T-helper 1 cell treated with Interleukin-12 subunit alpha and Interleukin-12 subunit beta and Interleukin-4 antibody, amounts not matched to agents 30 μg/mL and 1 μg/mL, for 36 hours (primary cell): Measurements from ENCODE around the gene DLK1.

Source experiments
- H3K27ac Mint-ChIP-seq: one replicate; pipeline ENCODE4 v1.8.0; 2021; ENCODE audit warnings: mild to moderate bottlenecking, mixed read lengths
- H3K27me3 Mint-ChIP-seq: one replicate; pipeline ENCODE4 v1.8.0; 2021; ENCODE audit warnings: low read depth, mixed read lengths
- H3K36me3 Mint-ChIP-seq: one replicate; pipeline ENCODE4 v1.8.0; 2021; ENCODE audit warnings: low read depth, mixed read lengths
- H3K4me1 Mint-ChIP-seq: one replicate; pipeline ENCODE4 v1.8.0; 2021; ENCODE audit warnings: low read depth, mixed read lengths
- H3K4me3 Mint-ChIP-seq: one replicate; pipeline ENCODE4 v1.8.0; 2021; ENCODE audit warnings: mild to moderate bottlenecking, moderate library complexity, mixed read lengths
- H3K9me3 Mint-ChIP-seq: one replicate; pipeline ENCODE4 v1.8.0; 2021; ENCODE audit warnings: mixed read lengths

DLK1 gene

DNA sequence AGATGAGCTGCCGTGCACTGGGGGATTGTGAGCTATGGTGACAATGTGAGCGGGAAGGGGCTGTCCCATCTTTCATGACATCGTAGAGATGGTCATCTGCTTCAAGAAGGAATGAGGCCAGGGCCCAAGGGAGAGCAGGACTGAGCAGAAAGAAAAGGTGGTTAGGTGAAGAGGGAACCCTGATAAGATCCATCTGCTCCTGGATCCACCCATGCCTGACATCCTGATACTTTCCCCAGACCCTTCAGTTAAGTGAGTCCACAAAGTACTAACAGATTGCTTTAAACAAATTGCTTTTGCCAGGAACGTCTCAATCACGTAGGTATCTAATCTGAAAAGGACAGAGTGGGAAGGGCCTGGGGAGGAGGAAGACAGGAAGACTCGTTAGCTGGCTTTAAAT is 25.4 kb upstream of the DLK1 start:
- Mint-ChIP-seq H3K4me1 (no peaks in the 10 kb centered on the region), H3K27me3 (peaks cover 3% of the 10 kb centered on the region), H3K9me3 (no peaks in the 10 kb centered on the region), H3K27ac (no peak overlapping the region), H3K4me3 (no peak overlapping the region), H3K36me3 (no peaks in the 10 kb centered on the region)

DNA sequence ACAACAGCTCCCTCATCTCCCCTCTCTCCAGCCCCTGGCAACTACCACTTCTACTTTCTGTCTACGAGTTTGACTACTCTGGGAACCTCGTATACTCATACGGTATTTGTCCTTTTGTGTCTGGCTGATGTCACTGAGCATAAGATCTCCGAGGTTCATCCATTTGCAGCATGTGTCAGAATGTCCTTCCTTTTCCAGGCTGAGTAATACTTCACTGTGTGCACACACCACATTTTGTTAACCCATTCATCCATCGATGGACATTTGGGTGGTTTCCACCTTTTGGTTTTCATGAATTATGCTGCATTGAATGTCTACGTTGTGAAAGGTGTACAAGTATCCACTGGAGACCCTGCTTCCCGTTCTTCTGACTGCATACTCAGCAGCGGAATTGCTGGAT is 24.1 kb upstream of the DLK1 start:
- Mint-ChIP-seq H3K36me3 (no peaks in the 10 kb centered on the region), H3K4me1 (no peaks in the 10 kb centered on the region), H3K9me3 (no peaks in the 10 kb centered on the region), H3K4me3 (no peak overlapping the region), H3K27me3 (peaks cover 3% of the 10 kb centered on the region), H3K27ac (no peak overlapping the region)

DNA sequence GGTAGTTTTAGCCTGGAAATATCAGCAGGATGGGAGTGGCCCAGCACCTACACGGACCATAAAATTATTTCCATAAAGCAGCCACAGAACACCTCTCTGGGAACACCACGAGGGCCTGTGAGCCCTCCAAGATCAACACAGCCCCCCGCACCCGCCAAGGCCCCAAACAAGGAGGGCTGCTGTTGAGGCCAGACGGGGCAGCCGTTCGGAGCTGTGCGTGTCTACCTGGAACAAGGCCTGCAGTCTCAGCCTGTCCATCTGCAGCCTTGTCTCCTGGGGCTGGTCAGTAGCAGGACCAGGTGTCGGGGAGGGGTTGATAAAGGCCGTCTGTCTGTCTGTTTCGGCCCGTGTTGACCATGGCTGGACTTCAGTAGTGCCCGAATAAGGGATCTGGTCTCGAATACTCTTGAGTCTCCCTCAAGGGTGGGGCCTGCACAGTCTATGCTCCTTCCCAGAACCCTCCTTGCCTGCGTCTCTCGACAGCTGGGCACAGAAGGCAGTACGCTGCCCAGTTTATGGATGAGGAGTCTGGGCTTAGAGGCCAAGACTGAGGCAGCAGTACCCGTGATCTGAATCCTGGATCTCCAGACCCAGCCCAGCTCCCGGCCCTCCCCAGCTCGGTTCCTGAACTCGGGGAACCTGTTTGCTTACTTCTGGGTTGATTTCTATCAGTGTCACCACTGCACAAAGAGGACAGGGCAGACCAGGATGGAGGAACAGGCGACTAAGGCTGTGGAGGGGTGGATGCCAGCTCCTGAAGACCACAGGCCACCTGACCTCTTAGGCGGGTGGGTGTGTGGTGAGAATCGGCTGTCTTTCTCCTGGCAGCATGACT is 23.1 kb upstream of the DLK1 start:
- Mint-ChIP-seq H3K4me3 (no peak overlapping the region), H3K27ac (no peak overlapping the region)

GRCh38 chr14:100706200-100706599 is 20.5 kb upstream of the DLK1 start:
- H3K4me3 Mint-ChIP-seq = no peak overlapping the region
- peaks cover 10% of the 10 kb centered on the region for H3K27me3 Mint-ChIP-seq
- H3K9me3 Mint-ChIP-seq = no peaks in the 10 kb centered on the region
- H3K36me3 Mint-ChIP-seq = no peaks in the 10 kb centered on the region
- H3K27ac Mint-ChIP-seq = no peak overlapping the region
- H3K4me1 Mint-ChIP-seq = no peaks in the 10 kb centered on the region

More for the DNA sequence above, 23.1 kb upstream of the DLK1 start:
- Mint-ChIP-seq H3K9me3 (no peaks in the 10 kb centered on the region), H3K27me3 (peaks cover 3% of the 10 kb centered on the region), H3K36me3 (no peaks in the 10 kb centered on the region), H3K4me1 (no peaks in the 10 kb centered on the region)

- Mint-ChIP-seq H3K9me3 (no peaks in the 10 kb centered on the region), H3K27me3 (peaks cover 10% of the 10 kb centered on the region), H3K27ac (no peak overlapping the region)
These were observed 19.8 kb upstream of the DLK1 start for GRCh38 chr14:100706860-100707259.

GRCh38 chr14:100708425-100709288 is 18.0 kb upstream of the DLK1 start:
- H3K27ac Mint-ChIP-seq = no peak overlapping the region
- H3K4me3 Mint-ChIP-seq = no peak overlapping the region
- peaks cover 13% of the 10 kb centered on the region for H3K27me3 Mint-ChIP-seq
- no peaks in the 10 kb centered on the region for H3K9me3 Mint-ChIP-seq
- H3K4me1 Mint-ChIP-seq = no peaks in the 10 kb centered on the region
- no peaks in the 10 kb centered on the region for H3K36me3 Mint-ChIP-seq

More at GRCh38 chr14:100706860-100707259, 19.8 kb upstream of the DLK1 start:
- H3K36me3 Mint-ChIP-seq = no peaks in the 10 kb centered on the region
- H3K4me3 Mint-ChIP-seq = no peak overlapping the region
- no peaks in the 10 kb centered on the region for H3K4me1 Mint-ChIP-seq

DNA sequence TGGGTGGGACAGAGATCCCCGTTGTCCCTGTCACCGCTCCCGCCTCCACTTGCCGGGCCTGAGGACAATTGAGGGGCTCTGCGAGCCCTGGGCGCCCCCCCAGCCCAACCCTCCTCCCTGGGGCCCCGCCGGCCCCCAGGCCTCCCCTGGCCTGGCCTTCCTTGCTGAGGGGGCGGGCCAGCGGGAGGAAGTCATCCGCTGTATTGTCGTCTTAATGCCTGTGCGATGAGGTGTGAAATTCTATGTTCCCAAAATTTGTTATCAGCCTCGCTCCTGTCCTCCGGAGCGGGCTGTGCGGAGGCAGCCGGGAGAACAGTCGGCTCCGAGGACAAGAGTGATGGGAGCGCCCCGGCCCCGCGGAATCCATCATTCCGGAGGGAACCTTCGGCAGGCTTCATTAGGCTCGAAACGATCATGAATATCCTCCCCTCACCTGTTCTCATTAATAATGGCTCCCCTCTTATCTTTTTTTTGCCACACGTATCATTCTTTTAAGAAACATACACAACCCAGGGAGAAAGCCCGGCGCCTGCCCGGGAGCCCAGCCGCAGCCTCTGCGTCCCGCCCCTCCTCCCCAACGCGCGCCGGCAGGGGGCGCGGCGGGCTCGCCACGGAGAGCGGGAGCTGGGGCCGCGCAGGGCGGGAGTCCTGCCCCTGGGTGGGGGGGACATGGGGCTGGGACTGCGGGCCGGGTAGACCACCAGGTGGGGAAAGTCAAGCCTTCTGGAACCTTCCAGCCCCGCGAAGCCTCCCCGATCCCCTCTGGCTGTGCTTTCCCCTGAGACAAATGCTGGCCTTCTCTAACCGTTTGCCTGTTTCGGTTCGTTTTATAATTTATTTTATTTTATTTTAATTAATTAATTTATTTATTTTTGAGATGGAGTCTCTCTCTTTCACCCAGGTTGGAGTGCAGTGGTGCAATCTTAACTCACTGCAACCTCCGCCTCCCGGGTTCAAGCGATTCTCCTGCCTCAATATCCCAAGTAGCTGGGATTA is 17.1 kb upstream of the DLK1 start:
- no peaks in the 10 kb centered on the region for H3K4me1 Mint-ChIP-seq
- no peak overlapping the region for H3K4me3 Mint-ChIP-seq
- no peaks in the 10 kb centered on the region for H3K36me3 Mint-ChIP-seq
- peaks cover 13% of the 10 kb centered on the region for H3K27me3 Mint-ChIP-seq
- no peaks in the 10 kb centered on the region for H3K9me3 Mint-ChIP-seq
- H3K27ac Mint-ChIP-seq = no peak overlapping the region

GRCh38 chr14:100710391-100710790 is 16.3 kb upstream of the DLK1 start:
- H3K36me3 Mint-ChIP-seq = no peaks in the 10 kb centered on the region
- H3K4me1 Mint-ChIP-seq = no peaks in the 10 kb centered on the region
- no peaks in the 10 kb centered on the region for H3K9me3 Mint-ChIP-seq
- H3K4me3 Mint-ChIP-seq = no peak overlapping the region
- H3K27ac Mint-ChIP-seq = no peak overlapping the region
- peaks cover 13% of the 10 kb centered on the region for H3K27me3 Mint-ChIP-seq

GRCh38 chr14:100710826-100711462 is 15.7 kb upstream of the DLK1 start:
- no peaks in the 10 kb centered on the region for H3K4me1 Mint-ChIP-seq
- no peaks in the 10 kb centered on the region for H3K36me3 Mint-ChIP-seq
- H3K27me3 Mint-ChIP-seq = peaks cover 13% of the 10 kb centered on the region
- no peak overlapping the region for H3K27ac Mint-ChIP-seq
- no peaks in the 10 kb centered on the region for H3K9me3 Mint-ChIP-seq
- H3K4me3 Mint-ChIP-seq = no peak overlapping the region

DNA sequence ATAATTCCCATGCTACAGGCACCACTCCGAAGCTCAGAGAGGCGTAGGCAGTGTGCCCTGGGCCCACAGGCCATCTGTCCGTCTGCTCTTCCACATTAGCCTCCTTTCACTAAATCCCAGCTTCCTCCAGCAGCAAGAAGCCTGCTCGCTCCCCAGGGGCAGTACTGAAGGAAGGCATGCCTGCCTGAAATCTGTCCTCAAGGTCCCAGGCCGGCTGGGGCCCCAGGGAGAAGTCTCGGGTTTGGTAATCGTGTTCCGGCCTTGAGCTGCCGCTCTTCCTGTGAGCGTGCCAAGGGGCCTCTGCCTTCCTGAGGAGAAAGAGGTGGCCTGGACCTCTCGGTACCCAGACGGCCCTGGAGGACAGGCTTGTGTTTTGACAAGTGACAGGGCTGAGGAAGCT is 15.2 kb upstream of the DLK1 start:
- Mint-ChIP-seq H3K27ac (no peak overlapping the region), H3K27me3 (peaks cover 13% of the 10 kb centered on the region), H3K4me1 (no peaks in the 10 kb centered on the region), H3K9me3 (no peaks in the 10 kb centered on the region), H3K36me3 (no peaks in the 10 kb centered on the region), H3K4me3 (no peak overlapping the region)

DNA sequence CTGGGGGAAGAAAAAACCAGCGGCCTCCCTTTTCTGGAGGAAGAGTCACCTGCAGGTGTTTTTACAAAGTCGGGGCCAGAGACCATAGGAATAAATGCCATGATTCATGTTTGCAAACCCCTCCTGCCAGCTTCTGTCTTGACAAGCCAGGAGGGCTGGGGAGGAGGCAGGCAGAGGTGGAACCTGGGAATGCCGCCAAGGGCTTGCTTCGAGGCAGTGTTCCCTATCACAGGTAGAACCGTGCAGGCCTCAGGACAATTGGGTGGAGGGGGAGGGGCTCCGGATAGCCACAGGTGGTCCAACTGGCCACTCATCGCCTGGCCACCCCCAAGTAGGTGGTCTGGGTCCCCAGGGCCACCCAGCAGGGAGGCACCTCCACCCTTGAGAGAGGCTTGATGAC is 14.2 kb upstream of the DLK1 start:
- Mint-ChIP-seq H3K4me3 (no peak overlapping the region), H3K27me3 (peaks cover 13% of the 10 kb centered on the region), H3K27ac (no peak overlapping the region), H3K9me3 (no peaks in the 10 kb centered on the region), H3K36me3 (no peaks in the 10 kb centered on the region), H3K4me1 (no peaks in the 10 kb centered on the region)

DNA sequence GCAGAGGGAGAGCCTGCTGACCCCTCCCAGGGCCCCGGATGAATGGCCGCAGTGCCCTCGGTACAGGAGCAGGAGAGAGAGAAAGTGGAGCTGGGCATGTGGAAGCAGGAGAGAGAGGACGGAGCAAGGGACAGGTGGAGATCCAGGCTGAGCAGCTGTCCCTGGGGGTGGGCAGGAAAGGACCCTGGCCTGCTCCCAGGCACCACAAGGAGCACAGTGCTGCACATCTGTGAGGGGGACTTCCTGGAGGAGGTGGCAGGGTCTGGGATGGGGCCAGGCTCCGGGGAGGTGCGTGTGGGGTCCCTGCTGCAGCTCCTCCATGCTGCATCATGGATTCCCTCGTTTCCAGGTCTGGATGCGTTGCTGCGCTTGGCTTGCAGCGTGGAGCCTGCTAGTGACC is 13.0 kb upstream of the DLK1 start:
- Mint-ChIP-seq H3K4me1 (no peaks in the 10 kb centered on the region), H3K4me3 (no peak overlapping the region), H3K27me3 (peaks cover 16% of the 10 kb centered on the region)

GRCh38 chr14:100714258-100714892 is 12.3 kb upstream of the DLK1 start:
- no peaks in the 10 kb centered on the region for H3K36me3 Mint-ChIP-seq
- no peaks in the 10 kb centered on the region for H3K9me3 Mint-ChIP-seq
- H3K4me1 Mint-ChIP-seq = no peaks in the 10 kb centered on the region
- H3K27ac Mint-ChIP-seq = no peak overlapping the region
- peaks cover 15% of the 10 kb centered on the region for H3K27me3 Mint-ChIP-seq
- no peak overlapping the region for H3K4me3 Mint-ChIP-seq

More for the DNA sequence above, 13.0 kb upstream of the DLK1 start:
- Mint-ChIP-seq H3K27ac (no peak overlapping the region), H3K9me3 (no peaks in the 10 kb centered on the region), H3K36me3 (no peaks in the 10 kb centered on the region)
